ENCODE measurements around the gene STIM1.
"Not testable (repeated sequence)": the region's sequence is repeated elsewhere in the genome, so short reads cannot be mapped to it uniquely, and the experiment has no call there.

Gene STIM1

DNA sequence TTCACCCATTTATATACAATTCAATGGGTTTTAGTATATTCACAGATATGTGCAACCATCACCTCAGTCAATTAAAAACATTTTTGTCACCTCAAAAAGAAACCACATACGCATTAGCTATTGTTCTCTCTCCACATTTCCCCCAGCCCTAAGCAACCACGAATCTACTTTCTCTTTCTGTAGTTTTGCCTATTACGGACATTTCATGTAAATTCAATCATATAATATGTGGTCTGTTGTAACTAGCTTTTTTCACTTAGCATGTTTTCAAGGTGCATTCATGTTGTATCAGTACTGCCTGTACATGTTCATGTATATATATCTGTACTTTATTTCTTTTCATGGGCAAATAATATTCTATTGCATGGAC, 134.4 kb downstream of the STIM1 start:
- no peak for DNase-seq

DNA sequence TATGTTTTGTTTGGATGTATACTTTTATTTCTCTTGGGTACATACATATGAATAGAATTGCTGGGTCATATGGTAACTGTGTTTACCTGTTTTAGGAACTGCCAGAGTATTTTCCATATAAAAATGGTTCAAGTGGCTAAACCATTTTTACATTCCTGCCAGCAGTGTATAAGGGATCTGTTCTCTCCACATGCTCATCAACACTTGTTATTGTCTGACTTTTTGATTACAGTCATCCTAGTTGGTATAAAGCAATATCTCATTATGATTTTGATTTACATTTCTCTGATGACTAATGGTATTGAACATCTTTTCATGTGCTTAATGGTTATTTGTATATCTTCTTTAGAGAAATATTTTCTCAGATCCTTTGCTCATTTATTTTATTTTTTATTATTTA, 134.9 kb downstream of the STIM1 start:
- DNase-seq: no peak

DNA sequence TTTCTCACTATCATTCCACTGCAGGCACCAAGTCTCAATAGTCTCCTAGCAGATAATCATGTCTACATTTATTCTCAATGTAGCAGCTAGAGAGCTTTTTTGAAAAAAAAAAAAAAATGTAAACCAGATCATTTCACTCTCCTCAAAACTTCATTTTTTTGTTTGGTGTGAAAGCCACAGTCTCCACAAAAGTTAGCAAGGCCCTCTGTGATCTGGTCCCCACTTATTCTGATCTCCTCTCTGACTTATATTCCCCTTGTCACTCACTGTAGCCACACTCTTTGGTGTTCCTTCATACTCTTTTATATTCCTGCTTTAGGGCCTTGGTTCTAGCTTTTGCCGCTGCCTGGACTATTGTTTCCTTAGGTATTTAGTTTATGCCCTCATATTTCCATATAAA, 137.5 kb downstream of the STIM1 start:
- no peak for DNase-seq

DNA sequence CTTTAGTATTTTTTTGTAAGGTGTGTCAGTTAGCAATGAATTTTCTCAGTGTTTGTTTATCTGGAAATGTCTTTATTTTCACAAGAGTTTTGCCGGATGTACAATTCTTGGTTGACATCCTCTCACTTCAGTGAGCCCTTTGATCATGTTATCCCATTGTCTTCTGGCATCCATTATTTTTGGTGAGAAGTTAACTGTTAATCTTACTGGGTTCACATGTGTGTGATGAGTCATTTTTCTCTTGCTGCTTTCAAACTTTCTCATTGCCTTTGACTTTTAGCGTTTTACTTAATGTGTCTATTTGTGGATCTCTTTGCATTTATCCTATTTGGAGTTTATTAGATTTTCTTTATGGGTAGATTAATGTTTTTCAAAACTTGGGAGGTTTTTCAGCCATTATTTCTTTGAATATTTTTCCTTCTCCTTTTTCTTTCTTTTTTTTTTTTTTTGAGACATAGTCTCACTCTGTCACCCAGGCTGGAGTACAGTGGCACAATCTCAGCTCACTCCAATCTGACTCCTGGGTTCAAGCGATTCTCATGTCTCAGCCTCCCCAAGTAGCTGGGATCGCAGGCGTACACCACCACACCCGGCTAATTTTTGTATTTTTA, 138.7 kb downstream of the STIM1 start:
- DNase-seq: no peak

DNA sequence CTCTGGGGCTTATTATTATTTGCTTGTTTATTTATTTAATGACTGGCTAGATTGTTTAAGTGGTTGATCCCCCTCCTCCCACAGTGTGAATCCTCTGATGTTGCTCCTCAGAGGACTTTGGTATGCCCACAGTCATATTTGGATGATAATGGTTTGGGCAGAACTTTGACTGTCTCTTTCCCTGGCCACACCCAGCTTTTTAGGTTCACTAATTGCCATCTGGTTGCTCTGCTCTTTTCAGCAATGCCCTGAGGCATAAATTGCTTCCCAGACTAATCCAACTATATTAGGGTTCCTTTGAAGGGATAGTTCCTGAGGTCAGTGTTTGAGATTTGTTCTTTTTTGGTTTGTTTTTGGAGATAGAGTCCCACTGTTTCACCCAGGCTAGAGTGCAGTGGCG, 139.8 kb downstream of the STIM1 start:
- no peak for DNase-seq

DNA sequence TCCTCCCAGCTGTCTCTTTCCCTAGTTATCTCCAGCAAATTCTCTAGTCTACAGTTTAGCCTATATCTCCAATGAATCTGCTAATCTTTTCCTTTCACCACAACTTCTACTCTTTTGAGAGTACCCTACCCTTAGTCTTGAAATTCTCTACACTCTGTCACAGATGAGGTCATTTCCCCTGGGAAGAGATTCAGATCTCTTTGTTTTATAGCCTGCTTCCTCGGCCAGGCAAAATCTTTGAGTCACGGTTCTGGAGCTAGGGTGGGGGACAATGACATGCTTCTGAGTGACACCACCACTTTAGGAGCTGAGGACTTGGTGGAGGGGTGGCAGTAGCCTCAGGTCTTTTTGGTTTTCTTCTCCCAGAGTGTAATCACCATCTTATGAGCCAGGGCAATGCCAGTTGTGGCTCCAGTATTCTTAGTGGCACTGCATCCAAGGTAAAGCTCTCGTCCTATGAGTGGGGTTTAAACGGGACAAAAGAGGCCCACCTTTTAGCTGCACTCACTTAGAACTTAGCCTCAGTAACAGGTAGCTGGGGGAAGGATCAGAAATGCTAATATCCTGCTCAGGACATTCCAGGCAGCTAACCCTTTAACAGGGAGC, 140.6 kb downstream of the STIM1 start:
- no peak for DNase-seq

DNA sequence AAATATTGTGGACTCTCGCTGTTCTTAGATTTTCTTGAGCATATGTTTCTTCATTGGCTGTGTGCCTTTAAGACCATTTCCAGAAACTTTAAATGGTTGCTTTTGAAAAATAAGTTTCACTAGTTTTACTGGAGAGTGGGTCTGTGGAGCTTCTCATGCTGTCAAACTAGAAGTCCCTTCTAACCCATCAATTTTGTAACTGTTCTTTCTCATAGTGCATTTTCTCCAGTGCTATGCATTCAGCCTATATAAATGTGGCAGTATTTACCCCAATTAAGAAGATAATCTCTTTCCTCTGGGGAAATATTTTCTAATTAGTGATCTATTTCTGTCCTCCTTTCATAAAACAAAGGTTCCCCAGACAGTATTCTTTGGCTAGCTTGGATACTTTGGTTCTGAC, 141.2 kb downstream of the STIM1 start:
- DNase-seq: no peak

DNA sequence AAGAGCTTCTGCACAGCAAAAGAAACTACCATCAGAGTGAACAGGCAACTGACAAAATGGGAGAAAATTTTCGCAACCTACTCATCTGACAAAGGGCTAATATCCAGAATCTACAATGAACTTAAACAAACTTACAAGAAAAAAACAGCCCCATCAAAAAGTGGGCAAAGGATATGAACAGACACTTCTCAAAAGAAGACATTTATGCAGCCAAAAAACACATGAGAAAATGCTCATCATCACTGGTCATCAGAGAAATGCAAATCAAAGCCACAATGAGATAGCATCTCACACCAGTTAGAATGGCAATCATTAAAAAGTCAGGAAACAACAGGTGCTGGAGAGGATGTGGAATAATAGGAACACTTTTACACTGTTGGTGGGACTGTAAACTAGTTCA, 149.3 kb downstream of the STIM1 start:
- DNase-seq: not testable (repeated sequence)

DNA sequence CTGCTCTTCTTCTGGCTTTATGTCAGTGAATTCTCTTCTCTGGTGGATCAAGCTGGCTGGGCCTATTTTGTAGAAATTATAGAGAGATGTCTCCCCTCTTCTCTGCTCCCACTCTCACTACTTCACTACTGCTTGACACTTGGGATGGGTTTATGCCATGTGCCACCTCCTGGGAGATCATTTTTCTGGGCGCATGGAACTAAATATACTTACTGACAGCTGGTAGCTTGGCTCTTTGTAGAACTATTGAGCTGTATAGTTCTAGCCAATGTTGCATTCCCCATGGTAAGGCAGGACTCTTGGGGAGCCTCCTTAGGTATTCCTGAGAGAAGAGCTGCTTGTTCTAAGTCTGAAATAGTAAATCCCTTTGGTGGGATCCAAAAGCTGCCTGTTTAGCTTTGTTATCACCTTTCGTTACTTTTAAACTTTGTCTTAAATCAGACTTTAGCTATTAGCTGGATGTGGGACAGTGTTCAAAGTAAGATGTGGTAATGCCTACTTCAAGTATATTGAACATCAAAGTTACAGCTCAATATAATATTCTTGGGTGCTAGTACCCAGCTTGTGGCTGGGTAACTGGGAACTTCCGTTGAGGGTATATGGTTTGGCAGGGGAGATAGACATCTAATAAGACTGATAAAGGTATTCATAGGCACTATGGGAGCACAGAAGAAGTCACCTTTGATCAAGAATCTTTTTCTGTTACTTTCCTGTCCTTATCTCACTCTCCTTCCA, 151.6 kb downstream of the STIM1 start:
- DNase-seq: no peak

DNA sequence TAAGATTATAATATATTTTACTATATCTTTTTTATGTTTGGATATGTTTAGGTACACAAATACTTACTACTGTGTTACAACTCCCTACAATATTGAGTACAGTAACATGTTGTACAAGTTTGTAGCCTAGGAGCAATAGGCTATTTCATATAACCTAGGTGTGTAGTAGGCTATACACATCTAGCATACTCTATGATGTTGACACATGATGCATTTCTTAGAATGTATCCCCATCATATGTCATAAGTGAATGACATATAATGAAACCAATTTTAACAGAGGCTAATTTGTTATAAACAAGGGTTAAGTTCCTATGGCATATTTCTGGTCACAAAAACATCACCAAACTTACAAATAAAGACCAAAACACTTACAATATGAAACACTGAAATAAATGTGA, 152.7 kb downstream of the STIM1 start:
- no peak for DNase-seq

DNA sequence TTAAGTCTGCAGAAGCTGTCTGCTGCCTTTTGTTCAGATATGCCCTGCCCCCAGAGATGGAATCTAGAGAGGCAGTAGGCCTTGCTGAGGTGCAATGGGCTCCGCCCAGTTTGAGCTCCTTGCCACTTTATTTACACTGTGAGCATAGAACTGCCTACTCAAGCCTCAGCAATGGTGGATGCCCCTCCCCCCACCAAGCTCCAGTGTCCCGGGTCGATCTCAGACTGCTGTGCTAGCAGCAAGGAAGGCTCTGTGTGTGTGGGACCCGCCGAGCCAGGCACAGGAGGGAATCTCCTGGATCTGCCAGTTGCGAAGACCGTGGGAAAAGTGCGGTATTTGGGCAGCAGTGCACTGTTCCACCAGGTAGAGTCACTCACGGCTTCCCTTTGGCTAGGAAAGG, 161.1 kb downstream of the STIM1 start:
- not testable (repeated sequence) for DNase-seq

DNA sequence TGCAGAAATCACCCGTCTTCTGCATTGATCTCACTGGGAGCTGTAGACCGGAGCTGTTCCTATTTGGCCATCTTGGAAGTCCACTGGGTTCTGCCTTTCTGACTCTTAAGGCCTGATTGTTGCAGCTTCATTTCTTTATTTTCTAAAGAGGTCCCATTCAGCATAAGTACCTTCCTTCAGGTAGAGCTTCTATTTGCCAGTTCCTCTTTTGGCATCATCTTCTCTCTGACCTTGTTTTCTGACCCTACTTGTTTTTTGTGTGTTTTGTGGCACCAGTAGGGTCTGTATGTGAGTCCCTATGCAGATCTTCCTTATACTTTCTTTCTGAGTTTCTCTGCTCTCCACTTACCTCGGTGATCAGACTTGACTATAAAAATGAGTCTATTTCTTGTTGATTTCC, 161.7 kb downstream of the STIM1 start:
- no peak for DNase-seq

DNA sequence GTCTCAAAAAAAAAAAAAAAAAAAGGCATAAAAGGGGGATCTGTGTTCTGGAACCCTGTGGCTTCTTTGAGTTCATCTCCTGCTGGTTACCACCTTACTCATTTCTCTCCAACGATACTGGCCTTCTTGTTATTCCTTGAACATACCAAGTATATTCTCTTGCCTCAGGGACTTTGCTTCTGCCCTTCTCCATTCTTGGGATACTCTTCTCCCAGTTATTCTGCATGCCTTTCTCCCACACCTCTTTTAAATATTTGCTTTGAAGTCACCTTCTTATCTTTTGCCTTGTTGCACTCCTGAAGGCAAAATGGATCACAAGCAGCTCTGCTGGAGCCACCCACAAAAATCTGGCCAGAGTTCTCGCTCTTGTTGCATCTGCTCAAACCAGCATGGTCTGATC, 163.2 kb downstream of the STIM1 start:
- no peak for DNase-seq

DNA sequence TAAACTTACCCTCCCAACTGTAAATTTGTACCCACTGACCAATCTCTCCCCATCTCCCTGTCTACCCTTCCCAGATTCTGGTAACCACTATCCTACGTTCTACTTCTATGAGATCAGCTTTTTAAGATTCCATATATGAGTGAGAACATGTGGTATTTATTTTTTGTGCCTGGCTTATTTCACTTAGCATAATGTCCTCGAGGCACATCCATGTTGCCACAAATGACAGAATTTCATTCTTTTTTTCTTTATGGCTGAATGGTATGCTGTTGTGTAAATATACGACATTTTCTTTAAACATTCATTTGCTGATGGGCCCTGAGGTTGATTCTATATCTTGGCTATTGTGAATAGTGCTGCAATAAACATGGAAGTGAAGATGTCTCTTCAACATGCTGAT, 164.4 kb downstream of the STIM1 start:
- DNase-seq: no peak

DNA sequence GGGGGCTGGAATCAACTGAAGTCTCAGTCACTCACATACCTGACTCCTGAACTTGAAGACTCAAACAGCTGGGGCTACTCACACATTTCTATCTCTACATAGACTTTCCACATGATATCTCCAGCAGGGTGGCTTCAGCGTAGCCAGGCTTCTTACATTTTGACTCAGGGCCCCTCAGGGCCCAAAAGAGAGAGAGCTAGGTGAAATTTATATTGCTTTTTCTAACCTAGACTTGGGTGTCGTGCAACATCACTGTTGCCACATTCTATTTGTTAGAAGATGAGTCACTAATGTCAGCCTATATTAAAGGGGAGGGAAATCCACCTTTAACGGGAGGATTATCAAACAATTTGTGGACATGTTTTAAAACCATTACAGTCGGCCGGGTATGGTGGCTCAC, 167.2 kb downstream of the STIM1 start:
- no peak for DNase-seq

DNA sequence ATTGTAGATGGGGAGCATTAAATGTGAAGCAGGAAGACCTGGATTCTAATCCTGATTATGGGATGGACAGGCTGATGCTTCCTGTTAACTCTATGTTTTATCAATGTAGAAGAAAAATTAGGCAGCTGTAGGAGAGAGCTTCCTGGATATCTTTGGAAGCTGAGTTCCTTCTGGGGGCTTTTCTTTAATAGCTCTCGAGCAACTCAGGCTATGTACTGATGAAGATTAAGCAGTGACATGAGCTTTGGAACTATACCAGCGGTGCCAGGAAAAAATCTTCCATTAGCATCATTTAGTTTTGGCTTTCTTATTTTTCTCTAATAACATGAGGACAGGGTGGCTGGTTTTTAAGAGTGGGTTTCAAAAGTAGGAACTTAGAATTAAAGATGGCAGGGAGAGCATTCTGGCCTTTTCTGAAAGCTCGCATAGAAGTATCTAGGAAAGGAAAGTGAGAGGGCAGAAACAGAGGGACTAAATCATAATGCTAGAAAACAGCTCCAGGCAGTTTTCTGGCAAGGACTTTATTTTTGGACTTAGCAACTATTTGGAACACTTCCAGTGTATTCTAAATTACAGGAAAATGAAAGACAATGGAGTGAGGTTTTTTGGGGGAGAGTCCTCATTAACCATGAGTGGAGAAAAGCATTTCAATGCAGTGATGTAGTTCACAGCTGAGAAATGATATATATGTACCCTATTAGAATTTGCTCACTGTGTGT, 169.9 kb downstream of the STIM1 start:
- no peak for DNase-seq

DNA sequence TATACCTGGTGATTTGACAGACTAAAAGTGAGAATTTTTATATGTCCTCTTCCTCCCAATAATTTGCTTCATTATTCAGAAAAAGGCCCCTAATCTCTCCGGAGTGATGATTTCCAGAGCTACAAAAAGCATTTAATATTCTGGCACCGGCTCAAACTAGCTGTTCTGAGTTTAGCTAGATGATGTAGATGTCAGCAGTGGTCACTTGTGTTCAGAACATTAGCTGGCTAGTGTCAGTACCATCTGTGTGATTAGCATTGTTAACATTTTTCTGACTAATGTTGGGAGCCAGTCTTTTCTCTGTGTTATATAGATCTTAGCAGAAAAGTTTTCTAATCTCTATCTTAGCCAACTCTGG, 170.5 kb downstream of the STIM1 start:
- no peak for DNase-seq

DNA sequence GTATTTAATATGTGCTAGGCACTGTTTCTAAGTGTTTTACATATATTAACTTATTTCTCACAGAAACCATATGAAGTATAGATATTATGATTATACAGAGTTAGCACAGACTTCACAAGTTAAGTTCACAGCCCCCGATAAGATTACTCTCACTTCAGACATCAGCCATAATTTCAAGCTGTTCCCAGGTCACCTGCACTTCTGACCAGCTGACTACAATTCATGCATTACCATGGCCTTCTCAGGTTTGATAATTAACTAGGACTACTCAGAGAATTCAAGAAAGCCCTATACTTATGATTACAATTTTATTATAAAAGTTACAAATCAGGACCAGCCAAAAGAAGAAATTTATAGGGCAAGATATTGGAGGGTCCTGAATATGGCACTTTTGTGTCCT, 170.9 kb downstream of the STIM1 start:
- no peak for DNase-seq

DNA sequence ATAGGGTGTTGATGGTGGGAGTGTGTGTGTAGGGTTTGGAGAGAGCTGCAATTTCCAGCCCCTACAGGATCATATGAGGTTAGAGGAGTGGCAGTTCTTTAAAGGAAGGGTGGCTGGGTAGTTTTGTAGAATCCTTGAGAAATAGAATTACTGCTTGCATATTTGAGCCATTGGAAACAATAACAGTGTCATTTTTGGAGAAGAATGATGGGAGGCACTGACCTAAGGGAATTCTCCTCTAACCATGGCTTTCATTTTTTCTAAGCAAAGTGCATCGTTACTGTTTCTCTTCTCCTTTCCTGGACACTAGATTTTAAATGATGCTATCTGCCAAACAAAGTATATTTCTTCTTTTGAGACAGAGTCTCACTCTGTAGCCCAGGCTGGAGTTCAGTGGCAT, 172.3 kb downstream of the STIM1 start:
- DNase-seq: no peak

DNA sequence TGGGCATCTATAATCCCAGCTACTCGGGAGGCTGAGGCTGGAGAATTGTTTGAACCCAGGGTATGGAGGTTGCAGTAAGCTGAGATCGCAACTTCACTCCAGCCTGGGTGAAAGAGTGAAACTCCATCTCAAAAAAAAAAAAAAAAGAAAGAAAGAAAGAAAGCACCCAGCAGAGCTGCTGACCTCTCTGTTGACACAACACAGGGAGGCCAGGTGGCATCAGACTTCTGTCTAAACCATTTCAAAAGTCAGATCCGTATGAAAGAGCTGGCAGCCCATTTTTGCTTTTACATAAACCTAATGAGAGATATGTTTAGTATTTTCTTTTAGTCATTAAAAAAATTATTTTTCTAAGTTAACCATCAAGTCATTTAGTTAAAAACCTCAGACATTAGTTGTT, 174.7 kb downstream of the STIM1 start:
- no peak for DNase-seq

DNA sequence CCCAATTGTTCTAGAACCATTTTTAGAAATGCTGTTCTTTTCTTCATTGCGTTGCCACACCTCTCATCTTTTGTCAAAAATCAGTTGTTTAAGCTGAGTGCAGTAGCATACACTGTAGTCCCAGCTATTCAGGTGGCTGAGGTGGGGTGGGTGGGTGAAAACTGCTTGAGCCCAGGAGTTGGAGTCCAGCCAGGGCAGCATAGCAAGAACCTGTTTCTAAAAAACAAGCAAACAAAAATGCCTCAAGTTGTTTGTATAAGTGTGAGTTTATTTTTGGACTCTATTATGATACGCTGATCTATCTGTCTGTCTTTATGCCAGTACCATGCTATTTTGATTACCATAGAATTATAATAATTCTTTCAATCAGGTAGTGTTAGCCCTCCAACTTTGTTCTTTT, 176.6 kb downstream of the STIM1 start:
- DNase-seq: no peak

DNA sequence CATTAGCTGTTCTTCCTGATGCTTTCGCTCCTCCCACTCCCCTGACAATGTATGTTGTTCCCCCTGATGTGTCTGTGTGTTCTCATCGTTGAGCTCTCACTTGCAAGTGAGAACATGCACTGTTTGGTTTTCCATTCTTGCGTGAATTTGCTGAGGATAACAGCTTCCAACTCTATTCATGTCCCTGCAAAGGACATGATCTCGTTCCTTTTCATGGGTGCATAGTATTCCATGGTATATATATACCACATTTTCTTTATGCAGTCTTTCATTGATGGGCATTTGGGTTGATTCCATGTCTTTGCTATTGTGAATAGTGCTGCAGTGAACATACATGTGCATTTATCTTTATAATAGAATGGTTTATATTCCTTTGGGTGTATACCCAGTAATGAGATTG, 180.5 kb downstream of the STIM1 start:
- no peak for DNase-seq

DNA sequence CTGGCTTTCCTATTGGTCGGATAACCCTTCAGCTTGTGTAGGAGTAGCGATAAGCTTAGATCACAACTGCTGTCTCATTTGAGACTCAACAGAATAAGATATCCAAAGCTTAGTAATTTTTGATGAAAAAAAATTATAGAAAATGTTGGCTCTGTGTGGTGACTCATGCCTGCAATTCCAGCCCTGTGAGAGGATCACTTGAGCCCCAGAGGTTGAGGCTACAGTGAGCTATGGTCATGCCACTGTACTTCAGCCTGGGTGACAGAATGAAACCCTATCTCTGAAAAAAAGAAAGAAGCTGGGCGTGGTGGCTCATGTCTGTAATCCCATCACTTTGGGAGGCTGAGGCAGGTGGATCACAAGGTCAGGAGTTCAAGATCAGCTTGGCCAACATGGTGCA, 183.5 kb downstream of the STIM1 start:
- no peak for DNase-seq

DNA sequence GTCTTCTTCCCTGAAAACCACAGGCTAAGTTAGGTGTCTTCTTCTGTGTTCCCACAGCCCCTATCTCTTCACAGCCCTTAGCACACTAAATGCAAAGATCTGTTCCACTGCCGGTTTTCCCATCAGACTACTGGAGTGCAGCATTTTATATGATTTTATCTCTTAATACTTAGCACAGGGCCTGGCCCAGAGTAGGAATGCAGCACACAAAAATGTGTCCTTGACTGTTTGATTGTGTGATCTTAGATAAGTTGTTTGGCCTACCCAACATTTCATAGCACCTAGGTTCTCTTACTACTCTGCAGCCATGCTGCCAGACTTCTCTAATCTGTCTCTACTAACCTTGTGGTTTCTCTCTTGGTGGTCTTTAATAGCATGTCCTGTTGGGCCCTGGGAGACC, 185.0 kb downstream of the STIM1 start:
- no peak for DNase-seq
